Measurements from ENCODE around the gene PIK3IP1. TPM values are rescaled to one million over a fixed set of nuclear protein-coding genes. Genes with fewer than 3 reads are reported as not detected.

PIK3IP1 gene
- total and polyA plus RNA-seq, 8 donors: 3.5 to 53.0 (median 8.1) TPM

DNA sequence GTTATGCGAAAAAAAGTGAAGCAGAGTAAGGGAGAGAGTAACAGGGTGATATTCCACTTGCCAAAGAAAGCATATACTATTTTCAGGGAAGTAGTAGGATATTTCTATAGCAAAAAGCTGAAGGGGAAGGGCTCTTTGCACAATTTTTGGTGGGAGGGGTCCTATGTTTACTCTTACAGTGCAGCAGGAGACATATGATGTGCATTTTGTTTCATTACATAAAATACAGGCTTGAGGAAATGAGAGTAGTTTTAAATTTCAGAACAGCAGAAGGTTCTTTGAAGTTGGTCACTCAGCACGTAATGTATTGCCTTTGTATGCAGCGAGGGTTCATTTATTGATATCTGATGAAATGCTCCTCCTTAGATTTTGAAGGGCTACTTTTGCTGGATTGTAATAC lies 3.1 kb upstream of the PIK3IP1 start:
- no peaks in the 10 kb centered on the region for H3K36me3 ChIP-seq
- no peaks in the 10 kb centered on the region for H3K9me3 ChIP-seq
- no peak for DNase-seq
- intact Hi-C loops (cut with DNase I; ENCODE audit: low total_unique reads): no loop called here
- TF ChIP-seq, protein P1, sequence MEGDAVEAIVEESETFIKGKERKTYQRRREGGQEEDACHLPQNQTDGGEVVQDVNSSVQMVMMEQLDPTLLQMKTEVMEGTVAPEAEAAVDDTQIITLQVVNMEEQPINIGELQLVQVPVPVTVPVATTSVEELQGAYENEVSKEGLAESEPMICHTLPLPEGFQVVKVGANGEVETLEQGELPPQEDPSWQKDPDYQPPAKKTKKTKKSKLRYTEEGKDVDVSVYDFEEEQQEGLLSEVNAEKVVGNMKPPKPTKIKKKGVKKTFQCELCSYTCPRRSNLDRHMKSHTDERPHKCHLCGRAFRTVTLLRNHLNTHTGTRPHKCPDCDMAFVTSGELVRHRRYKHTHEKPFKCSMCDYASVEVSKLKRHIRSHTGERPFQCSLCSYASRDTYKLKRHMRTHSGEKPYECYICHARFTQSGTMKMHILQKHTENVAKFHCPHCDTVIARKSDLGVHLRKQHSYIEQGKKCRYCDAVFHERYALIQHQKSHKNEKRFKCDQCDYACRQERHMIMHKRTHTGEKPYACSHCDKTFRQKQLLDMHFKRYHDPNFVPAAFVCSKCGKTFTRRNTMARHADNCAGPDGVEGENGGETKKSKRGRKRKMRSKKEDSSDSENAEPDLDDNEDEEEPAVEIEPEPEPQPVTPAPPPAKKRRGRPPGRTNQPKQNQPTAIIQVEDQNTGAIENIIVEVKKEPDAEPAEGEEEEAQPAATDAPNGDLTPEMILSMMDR (IDR thresholded peaks at IDR 0.05): no peak
- no peaks in the 10 kb centered on the region for H3K27me3 ChIP-seq
- no peak overlapping the region for H3K4me3 ChIP-seq
- peaks cover 17 to 61% (median 28%) of the 10 kb centered on the region in 4 donors for H3K4me1 ChIP-seq
- H3K27ac ChIP-seq: peak overlapping the region in 4 of 5 donors; percentile 11 to 80 (median 70)
- 82 to 92% (median 86%) methylated on average over 3 of the region's 3 CpGs for WGBS, 5 donors

DNA sequence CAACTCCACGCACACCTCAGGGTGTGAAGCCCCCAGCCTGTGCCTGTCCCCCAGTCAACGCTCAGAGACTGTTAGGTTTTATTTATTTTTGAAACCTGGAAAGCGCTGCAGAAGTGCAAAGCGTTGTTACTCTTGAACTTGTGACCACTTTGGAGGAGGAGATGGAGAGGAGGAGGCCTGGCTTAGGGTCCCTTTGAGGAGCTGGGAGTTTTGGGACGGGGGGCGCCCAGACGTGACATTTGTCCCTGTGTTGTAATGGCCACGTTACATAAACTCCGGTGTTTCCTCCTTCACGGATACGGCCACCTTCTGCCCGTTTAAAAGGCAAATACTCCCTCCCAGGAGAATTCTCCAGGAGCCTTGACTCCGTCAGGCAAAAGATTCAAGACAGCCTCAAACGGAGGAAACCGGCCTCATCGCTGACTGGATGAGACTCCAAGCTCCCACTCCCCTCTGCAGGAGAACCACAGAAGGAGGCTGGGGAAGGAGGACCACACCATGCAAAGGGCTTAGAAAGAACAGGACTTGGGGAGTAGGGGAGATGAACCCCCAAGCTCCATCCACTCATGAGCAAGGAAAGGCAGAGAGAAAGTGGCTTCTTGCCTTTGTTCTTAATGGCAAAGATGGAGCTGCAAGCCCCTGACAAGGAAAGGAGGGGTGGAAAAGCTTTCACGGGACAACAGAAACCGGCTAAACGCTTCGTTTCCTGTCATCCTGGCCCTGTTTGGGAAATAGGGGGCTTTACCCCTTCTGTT lies 630 bp downstream of the PIK3IP1 start:
- H3K27ac ChIP-seq: peak overlapping the region; percentile 95 to 97 (median 95)
- H3K36me3 ChIP-seq: peaks cover 6 to 30% (median 25%) of the 10 kb centered on the region in 4 donors
- intact Hi-C loops (cut with DNase I; ENCODE audit: low total_unique reads): no loop called here
- H3K9me3 ChIP-seq: no peaks in the 10 kb centered on the region
- H3K4me3 ChIP-seq: peak overlapping the region; percentile 56 to 70 (median 62)
- peak in 1 of 2 donors; percentile 60 for DNase-seq
- 0 to 1% (median 0%) methylated on average over 16 to 20 of the region's 20 CpGs for WGBS, 5 donors
- no peak for TF ChIP-seq POLR2A (IDR thresholded peaks at IDR 0.05)
- TF ChIP-seq EP300 (IDR thresholded peaks at IDR 0.05): no peak
- TF ChIP-seq, protein P1 (IDR thresholded peaks at IDR 0.05): no peak
- no peak for TF ChIP-seq POLR2AphosphoS5 (IDR thresholded peaks at IDR 0.05)
- peaks cover 31 to 93% (median 55%) of the 10 kb centered on the region in 4 donors for H3K4me1 ChIP-seq
- no peaks in the 10 kb centered on the region for H3K27me3 ChIP-seq

DNA sequence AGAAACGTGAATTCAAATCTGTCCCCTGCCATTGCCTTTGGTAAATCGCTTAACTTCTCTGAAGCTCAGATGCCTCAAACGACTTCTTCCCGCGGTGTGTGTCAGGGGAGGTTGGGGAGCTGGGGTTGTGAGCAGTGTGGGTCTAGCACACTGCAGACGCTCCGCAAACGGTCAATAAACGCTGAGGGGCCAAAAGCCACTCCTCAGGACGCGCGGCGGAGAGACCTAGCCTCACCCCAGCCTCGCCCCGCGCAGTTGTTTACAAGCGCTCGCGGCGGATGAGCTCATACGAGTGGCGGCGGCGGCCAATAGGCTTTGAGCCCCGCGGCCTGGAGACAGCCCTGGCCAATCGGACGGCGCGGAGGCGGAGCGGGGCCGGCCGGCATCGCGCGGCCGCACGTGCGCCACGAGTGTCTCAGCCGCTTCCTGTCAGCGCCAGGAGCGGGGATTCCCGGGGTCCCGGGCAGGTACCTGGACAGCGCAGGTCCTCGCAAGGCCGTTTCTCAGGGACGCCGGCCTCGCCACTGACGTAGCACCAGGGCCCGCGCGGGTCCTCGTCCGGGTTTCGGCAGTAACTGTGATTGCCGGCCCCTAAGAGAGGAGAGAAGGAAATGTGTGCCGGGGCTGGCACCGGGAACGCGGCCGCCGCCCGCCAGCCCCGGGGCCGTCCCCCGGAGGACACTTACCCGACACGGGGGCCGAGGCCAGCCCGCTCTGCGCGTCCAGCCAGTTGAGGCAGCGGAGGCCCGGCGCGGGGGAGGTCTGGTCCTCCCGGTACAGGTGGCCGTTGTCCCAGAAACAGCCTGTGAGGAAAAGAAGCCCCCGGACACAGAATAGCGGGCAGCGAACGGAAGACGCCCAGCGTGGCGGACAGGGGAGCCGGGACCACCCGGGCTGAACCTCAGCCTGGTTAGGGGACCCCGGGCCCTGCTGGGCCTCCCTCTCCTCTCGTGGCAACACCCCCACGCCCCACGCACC lies 1.5 kb downstream of the PIK3IP1 start:
- H3K4me1 ChIP-seq: peaks cover 36 to 93% (median 57%) of the 10 kb centered on the region in 4 donors
- H3K36me3 ChIP-seq: peaks cover 10 to 38% (median 33%) of the 10 kb centered on the region in 4 donors
- intact Hi-C loops (cut with DNase I; ENCODE audit: low total_unique reads): no loop called here
- peak in 2 of 4 donors; percentile 76 to 96 for TF ChIP-seq POLR2A (IDR thresholded peaks at IDR 0.05)
- TF ChIP-seq POLR2AphosphoS5 (IDR thresholded peaks at IDR 0.05): peak; percentile 95 to 98 (median 98)
- TF ChIP-seq, protein P1 (IDR thresholded peaks at IDR 0.05): no peak
- no peak for TF ChIP-seq EP300 (IDR thresholded peaks at IDR 0.05)
- no peaks in the 10 kb centered on the region for H3K27me3 ChIP-seq
- peak overlapping the region; percentile 56 to 70 (median 62) for H3K4me3 ChIP-seq
- DNase-seq: peak; percentile 99
- H3K9me3 ChIP-seq: no peaks in the 10 kb centered on the region
- H3K27ac ChIP-seq: peak overlapping the region; percentile 95 to 97 (median 95)
- WGBS, 5 donors: 0 to 1% (median 0%) methylated on average over 33 to 95 of the region's 95 CpGs

DNA sequence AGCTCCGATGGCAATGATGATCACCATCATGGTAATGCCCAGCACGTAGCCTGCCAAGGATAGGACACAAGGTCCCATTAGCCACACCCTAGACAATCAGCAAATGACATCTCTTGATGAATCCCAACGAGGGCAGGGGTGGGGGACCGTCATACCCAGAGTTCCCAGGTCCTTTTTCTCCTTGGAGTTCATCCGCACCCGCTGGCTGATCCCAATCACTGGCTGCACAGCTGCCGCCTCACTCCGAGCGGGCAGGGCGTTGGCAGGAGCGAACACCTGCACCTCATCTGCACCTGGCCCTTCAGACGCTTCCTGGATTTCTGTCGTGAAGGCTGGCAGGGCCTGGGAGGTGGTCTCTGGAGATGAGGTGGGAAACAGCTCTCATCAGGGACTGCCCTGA lies 2.9 kb downstream of the PIK3IP1 start:
- WGBS, 5 donors: 46 to 72% (median 63%) methylated on average over 10 to 13 of the region's 13 CpGs
- intact Hi-C loops (cut with DNase I; ENCODE audit: low total_unique reads): no loop called here
- Histone ChIP-seq H3K9me3 (no peaks in the 10 kb centered on the region), H3K27ac (peak overlapping the region; percentile 95 to 97 (median 95)), H3K36me3 (peaks cover 23 to 53% (median 48%) of the 10 kb centered on the region in 4 donors), H3K4me3 (peak overlapping the region; percentile 56 to 70 (median 62)), H3K27me3 (no peaks in the 10 kb centered on the region), H3K4me1 (peaks cover 45 to 93% (median 68%) of the 10 kb centered on the region in 4 donors)
- TF ChIP-seq POLR2AphosphoS5 (IDR thresholded peaks at IDR 0.05) (no peak), POLR2A (IDR thresholded peaks at IDR 0.05) (no peak), EP300 (IDR thresholded peaks at IDR 0.05) (no peak)
- TF ChIP-seq, protein P1 (IDR thresholded peaks at IDR 0.05): no peak
- DNase-seq: peak; percentile 44 to 47
